Hippocampal formation (tissue), 2 donors: ENCODE results near the gene CREB5.

ENCODE experiments used
- DNase-seq, 2 donors: peaks; one replicate each; lab custom pipeline; 2025; lab: John Stamatoyannopoulos, UW

CREB5 gene

DNA sequence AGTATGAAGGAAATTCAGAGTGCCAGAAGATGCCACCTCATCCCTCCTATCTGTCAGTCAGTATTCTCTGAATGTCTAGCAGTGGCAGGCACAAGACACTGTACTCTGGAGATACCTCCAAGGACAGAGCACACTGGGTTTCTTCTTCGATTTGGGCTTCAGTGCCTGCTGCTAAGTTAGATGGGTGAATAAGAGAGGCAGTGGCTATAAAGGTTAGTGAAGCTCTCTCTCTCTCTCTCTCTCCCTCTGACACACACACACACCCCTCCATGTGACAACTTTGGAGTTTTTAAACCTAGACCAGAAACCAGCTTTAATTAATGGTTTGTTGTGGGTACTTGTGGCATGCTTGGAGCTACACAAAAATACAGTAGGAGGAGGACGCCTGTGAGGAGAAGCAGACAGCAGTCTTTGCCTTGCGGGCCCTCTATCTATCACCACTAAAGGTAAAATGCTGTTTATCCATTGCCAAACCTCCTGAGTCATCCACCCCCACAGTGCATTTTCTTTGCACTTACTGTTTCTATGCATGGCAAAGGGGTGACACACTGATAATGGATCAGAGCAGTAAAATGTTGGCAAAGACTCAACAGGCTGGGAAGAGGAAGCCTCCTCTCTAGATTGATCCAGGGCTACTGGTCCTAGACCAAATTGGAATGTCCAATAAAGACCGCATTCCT is 443.4 kb downstream of the CREB5 start:
- DNase-seq, result no peak

DNA sequence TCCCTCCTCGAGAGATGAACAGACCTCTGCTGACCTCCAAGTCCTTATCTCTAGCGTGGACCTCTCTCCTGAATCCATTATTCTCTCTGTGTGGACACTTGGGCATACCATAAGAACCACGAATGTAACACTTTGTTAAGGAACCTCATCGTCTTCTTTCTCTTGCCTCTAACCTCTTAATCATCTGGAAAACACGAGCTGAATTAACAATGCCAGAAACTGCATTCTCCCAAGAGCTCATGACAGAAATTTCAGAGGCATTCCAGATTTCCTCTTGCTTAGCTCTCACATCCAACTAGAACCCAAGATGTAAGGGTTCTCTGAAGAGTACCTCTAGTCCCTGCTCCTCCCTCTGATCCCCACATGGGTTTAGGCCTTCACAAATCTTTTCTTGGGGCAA is 444.3 kb downstream of the CREB5 start:
- DNase-seq, result no peak

DNA sequence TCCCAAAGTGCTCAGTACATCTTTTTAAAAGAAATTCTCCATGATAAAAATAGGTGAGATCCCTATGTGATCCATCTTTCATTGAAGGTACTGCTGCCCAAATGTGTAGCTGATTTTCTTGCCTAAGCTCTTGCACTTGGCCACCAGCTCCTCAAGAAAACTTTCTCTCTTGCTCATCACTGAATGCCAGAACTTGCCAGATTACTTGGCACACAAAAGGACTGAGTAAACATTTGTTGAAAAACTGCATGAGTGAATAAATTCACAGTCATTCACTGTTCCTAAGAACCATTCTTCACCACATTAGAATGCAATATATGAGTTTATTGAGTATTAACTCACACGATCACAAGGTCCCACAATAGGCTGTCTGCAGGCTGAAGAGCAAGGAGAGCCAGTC is 445.9 kb downstream of the CREB5 start:
- DNase-seq, result no peak

DNA sequence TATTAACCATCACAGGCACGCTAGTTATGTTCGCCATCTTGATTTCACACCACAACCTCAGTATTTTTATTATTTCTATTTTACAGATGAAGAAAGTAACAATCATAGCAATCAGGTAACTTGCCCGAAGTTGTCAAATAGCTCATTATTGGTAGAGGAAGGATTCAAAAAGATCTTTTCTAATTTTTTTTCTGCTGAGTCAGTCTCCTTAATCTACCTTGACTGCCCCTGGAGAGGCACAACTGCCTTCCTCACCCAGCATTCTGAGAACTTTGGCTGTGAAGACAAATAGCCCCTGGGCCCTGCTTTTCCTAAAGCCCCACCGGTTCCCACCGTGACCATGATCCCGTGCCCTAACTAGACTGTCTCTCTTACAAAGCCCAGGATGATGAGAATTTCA is 446.6 kb downstream of the CREB5 start:
- no peak for DNase-seq

DNA sequence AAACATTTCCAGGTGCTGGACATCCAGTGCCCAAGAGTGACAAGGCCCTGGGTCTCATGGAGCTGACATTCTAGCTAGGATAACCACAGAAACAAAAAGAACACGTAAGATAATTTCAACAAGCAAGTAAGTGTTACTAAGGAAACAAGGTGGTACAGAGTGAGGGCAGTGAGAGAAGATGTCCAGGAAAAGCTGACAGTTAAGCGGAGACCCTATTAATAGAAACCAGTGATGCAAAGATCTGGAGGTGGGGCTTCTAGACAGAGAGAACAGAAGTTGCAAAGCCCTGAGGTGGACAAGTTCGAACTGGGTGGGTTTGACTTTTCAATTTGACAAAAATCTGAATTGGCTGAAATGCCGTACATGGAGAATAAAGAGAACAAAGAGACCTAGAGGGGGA is 449.5 kb downstream of the CREB5 start:
- DNase-seq, result no peak

DNA sequence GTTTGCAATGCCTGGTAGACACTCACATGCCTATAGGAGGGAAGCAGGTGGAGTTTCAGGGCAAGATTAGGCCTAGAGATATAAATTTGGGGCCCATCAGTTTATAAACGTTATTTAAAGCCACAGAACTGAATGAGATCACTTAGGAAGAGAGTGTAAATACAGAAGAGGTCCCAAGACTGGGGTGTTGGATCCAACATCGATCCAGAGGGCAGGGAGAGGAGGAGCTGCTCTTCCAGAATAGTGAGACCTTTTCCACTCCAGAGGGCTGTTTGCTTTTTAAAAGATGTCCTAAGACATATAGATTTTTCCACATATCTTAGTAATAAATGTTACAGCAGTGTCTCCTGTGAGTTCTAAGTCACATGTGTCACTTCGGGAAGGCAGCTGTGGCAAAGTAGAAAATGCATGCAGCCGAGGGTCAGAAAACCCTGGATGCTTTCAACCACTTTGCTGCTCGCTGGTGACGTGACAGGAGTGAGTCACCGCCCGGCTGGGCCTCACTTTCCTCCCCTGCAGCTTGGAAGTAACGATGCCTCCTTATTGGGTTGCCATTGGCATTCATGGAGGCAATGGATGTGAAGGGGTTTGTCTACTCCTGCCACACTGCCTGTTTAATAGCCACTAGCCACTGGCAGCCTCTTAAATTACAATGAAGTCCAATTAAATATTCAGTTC is 450.4 kb downstream of the CREB5 start:
- no peak for DNase-seq

DNA sequence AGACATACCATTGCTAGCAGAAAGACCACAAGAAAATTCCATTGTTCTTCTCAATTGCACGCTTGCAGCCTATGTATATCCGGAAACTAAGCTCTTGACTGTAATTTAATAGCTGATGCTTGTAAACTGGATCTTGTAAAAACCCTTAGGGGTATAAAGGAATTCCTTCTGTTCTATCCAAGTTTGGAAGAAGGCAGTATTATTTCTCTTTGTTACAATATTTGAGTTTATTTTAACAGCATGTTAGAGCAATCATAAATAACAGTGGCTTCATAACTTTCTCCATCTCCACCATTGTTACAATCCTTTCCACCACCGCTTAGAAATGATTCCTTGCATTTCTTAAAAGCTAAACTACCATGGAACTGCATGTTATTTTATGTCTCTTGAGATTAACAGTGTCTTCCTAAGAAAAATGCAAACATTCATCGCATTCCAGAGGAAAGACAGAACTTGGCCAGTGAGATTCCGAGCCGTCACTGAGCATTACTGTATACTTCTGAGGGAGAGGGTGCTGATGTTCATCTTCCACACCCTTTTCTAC is 453.4 kb downstream of the CREB5 start:
- no peak for DNase-seq

DNA sequence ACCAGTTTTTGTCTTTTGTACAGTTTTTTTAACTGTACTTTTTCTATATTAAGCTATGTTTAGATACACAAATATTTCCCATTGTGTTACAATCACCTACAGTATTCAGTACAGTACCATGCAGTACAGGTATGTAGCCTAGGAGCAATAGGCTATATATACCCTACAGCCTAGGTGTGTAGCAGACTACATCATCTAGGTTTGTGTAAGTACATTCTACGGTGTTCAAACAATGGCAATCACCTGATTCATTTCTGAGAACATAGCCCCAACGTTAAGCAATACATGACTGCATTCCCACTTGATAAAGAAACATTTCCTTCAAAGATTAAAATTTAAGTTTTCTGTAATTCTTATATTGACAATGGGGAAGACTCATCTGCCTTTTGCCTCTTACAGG is 456.4 kb downstream of the CREB5 start:
- no peak for DNase-seq

DNA sequence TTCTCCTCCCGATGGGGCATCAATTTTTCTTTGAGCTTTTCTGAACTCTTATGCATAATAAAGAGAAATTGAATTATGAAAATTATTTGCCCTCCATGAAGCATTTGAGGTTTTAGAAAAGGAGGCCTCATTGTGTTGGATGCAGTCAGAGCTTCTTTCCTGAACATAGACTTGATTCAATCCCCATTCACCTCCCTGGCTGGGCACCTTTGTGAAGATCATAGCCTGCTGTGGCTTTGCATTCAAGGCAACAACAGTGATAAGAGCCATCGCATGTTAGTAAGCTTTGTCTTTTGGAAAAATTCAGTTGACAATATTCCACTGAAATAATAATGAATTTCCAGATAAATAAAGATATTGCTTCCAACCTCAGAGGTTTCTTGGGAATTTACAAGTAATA is 458.8 kb downstream of the CREB5 start:
- DNase-seq, result no peak

DNA sequence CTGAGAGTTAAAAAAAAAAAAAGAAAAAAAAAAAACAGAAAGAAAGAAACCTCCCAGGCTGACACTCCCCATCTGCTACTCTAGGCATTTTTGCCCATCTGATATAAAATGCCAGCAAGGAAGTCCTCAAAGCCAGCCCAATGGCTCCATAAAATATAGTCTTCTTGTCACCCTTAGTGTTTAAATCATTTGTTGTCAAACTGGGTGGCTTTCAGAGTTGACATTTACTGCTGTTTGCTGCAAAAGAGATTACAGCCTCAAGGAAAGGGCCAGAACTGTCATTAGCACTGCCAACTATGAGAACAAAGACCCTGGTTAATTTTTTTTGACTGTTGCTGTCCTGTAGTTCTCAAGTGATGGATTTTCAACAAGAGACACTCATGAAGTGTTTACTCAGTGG is 459.3 kb downstream of the CREB5 start:
- no peak for DNase-seq

DNA sequence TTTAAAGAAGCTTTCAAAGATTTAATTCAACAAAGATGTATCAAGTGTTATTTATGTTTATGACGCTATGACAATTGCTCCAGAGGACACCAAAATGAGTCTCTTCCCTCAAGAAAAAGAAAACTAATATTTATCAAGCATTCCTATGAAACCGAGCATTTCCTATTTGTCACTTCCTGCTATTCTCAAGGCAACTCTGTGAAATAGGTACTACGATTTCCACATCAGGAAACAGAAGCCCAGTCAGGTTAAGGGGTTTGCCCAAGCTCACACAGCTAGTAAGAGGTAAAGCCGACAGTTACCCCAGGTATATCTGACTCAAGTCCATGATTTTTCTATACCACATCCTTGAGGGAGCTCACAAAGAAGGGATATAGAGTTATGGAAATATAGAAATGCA is 459.9 kb downstream of the CREB5 start:
- no peak for DNase-seq

DNA sequence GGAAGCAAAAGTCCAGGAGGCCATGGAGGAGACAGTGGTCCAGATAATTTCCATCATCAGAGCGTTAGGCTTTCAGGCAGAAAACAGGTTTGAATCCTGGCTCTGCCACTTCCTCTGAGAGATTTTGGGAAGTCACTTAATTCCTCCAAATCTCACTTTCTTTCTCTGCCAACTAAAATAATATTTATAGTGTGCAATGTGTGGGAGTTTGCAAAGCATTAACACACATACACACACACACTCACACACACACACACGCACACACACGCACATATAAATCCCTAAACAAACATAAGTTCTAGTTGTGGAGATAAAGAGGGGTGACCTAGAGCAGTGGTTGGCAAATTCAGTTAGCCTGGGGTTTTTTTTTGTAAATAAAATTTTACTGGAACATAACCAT is 461.0 kb downstream of the CREB5 start:
- DNase-seq, result no peak

DNA sequence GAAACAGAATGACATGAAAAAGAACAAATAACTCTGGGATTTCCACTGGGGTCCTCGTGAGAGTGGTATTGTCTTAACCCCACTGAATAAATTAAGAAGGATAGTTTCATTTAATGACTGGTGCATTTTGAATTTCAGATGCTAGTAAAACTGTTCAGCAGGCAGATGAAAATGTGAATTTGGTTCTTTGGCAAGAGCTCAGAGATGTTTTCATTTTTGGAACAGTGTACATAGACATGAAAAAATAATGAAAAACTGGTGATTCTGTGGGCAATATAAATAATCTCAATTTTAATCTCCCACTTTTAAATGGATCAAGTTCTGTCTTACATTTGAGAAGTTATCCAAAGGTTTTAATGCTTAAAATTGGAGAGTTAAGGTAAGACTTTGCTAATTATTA is 461.7 kb downstream of the CREB5 start:
- no peak for DNase-seq
